Measurements from ENCODE around the gene ANKRD49.
A peak's percentile ranks its signal among the peaks of the same experiment; 100 is the strongest.

Gene ANKRD49

DNA sequence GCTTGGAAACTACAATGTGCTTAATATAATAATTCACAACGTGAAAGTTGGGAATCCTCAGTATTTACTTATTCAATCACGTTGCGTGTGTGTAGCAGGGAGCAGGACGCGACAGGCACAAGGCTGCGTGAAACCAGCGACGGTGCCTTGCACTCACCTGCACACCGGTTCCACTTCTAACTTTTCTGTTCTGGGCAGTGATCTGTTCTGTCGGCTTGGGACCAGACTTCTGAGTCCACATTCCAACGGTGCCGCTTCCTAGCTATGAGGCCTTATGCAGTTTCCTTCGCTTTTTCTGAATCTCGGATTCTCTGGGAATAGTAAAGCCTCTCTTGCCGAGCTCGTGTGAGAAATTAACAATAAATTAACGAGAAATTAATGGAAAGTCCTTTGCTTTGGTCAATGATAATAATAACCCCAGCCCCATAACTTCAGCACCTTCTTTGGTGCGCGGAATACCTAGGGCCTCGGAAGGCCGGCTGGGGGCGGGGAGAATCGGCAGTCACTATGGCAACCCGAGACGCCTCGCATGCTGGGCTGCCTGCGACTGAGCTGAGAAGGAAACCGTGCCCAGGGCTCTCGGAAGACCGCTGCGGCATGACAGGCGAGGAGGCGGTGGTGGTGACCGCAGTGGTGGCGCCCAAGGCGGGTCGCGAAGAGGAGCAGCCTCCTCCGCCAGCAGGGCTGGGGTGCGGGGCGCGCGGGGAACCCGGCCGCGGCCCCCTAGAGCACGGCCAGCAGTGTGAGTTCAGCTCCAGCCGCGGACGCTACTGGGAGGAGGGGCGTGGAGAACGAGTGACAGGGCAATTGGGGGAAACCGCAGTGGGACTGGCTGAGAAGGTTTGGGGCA, 18.4 kb downstream of the ANKRD49 start, which contains the start of gene C11orf97:
TSS of gene C11orf97 (plus strand) at position 530 of the 850 bp plus-strand sequence. CDS start at position 598, 68 bp downstream.
- DNase-seq: peak; percentile 53 to 65

DNA sequence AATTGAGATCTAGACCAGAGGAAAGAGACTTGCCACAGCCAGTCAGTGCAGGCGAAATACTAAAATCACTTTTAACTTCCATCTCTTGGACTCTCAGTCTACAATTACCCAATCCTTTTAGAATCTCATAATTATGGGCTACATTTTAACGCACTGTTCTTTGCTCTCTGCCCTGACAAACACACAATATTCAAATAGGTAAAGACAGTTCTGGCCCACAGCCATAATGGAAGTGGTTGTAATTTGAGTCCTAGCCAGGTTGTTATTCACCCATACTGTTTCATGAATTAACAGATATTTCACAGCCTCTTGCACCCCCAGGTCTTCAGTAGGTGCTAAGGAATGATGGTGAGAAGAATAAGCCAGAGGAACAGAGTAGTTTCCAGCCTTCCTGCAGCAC, 19.3 kb downstream of the ANKRD49 start:
- DNase-seq: no peak

DNA sequence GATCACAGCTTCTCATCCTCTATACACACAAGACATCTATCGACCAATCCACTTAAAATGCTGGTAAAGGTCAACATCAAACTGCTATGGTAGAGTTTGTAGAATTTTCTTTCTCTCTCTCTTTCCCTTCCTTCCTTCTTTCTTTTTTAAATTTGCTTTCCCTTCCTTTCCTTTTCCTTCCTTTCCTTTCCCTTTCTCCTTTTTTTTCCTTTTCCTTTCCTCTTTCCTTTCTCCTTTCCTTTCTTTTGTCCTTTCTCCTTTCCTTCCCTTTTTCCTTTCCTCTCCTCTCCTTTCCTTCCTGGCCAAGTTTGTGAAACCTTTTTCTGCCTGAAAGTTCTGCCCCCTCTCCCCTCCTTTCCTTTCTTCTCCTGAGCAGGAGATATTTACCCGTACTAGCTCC, 21.6 kb downstream of the ANKRD49 start:
- DNase-seq: no peak

DNA sequence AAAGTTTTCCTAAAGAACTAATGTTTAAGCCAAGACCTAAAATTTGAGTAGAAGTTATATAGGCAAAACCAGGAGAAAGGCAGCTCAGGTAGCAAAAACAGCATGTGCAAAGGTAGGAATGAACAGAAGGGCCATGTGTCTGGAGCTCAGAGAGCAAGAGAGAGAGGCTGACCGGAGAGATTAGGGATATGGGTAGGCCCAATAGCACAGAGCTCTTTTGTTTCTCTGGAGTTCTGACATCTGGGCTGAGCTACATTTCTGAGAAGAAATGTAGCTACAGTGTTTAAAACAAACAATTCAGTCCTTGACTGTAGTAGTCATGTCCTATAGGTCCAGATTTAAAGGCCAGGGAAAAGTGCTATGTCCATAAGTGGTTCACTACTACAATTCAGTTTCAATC, 22.9 kb downstream of the ANKRD49 start:
- no peak for DNase-seq

DNA sequence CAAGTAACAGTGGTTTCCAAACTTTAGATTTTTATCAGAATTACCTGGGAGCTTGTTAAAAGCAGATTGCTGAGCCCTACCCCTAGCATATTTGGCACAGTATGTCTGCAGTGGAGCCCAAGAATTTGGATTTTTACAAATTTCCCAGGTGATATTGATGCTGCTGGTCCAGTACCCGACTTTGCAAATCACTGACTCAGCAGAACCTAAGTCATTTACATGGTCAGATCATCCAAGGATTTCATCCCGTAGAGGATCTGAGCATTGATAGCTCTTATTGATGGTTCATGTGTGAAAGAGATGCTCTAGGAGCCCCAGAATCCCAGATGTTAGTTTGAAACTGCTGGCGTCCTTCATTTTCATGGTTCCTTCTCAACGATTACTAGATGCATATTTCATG, 24.5 kb downstream of the ANKRD49 start:
- no peak for DNase-seq

GRCh38 chr11:94519478-94520084, 25.8 kb downstream of the ANKRD49 start:
- DNase-seq: no peak

- DNase-seq: no peak
These were observed 27.9 kb downstream of the ANKRD49 start for GRCh38 chr11:94521684-94522083.

DNA sequence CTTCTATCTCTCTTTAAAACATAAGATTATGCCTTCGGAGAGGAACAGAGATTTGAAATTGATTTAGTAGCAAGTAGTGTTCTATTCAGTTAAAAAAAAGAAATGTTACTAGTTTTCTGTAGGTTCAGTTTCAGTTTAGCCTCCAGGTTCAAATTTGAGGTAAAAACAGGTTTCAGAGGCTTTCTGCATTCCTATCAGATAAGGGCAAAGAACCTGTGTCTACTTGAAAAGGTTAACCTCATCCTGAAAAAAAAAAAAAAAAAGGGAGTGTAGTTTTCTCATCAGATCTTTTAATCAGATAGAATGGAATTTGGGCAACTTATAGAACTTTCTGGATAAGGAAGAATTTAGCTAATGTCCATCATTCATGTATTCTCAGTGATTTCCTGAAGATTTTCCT, 30.6 kb downstream of the ANKRD49 start:
- DNase-seq: no peak

GRCh38 chr11:94525546-94526324, 32.0 kb downstream of the ANKRD49 start:
- no peak for DNase-seq

DNA sequence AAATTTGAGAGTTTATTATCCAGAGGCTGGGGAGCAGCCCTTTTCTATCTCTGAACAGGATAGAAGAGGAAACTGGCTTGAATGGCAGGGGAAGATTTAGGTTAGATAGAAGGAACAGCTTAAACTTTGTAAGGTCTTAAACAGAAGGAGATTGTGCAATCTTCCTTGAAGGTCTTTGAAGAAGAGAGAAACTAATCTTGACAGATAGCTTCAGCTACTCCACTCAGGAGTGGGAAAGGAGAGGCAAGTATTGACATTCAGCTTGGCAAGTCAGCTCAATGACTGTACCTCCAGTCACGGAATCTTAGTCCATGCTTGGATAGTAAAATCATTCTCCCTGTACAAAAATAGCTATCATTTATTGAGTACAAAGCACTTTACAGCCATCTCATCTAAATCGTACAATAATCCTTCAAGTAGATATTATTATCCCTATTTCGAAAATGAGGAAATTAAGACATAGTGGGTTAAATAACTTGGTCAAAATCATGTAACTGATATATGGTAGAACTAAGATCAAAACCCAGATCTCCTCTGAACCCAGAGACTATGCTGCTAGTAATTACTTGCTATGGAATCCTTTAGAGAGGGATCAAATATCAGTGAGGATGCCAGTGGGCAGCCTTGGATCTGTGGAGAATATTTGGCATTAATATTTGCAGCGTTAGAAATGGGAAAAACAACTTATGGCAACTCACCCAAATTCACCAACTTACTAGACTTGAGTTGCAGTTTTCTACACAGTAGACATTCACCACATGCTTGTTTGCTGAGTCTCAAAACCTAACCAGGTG, 33.1 kb downstream of the ANKRD49 start:
- DNase-seq: no peak

DNA sequence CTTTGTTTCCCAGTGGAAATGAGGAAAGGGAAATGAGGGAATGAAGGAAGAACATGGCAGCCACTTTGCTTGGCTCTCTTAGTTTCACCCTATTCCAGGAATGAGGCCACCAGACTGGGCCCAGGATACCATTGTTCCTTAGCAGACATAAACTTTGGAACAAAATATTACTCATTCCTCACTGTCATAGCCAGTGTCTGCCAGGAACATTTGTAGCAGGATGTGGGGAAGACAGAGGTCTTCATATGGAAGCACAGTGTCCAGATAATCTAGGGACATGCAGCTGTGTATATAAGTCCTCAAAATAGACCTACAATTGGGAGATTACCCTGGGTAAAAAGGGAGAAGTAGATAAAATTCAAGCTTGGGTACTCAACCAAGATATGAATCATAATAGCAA, 34.8 kb downstream of the ANKRD49 start:
- DNase-seq: no peak

DNA sequence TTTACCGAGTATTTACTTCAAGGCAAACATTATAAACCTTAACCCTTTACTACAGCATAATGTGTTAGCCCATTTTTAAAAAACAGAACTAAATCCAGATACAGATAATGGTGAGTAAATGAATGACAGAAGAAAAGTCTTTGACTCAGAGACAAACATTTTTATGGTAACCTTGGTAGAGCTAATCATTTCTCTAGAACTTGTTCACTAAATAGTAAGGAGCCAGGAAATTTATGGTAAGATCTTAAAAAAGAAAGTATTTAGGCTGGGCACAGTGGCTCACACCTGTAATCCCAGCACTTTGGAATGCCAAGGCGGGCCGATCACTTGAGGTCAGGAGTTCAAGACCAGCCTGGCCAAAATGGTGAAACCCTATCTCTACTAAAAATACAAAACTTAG, 38.4 kb downstream of the ANKRD49 start:
- no peak for DNase-seq

- DNase-seq: no peak
These were observed 39.4 kb downstream of the ANKRD49 start for GRCh38 chr11:94533206-94533605.

GRCh38 chr11:94533696-94534630, 40.2 kb downstream of the ANKRD49 start:
- DNase-seq: no peak

GRCh38 chr11:94536386-94536785, 42.6 kb downstream of the ANKRD49 start:
- DNase-seq: no peak

DNA sequence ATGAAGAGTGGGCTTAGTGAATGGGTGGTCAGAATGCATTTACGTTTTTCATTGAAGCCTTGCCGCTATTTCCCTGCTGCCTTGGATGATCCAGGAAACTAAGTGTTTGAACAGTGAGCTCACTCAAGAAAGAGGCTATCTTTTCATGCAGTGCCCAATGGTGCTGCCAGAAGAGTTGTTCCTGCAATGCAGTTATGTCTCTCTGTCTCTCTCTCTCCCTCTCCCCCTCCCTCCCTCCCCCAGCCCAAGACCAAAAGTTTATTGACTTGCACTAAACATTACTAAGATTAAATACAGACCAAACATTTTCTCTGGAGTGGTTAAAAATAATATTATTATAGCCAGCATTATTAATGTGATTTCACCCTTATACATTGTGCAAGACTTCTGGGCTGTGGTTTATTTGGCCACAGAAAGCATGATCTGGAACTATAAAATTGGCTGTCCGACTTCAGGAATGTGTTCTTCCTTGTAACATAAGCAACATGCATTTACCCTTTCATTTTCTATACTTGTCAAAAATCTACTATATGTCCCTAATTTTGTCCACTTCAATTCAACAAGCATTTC, 43.3 kb downstream of the ANKRD49 start:
- no peak for DNase-seq

- DNase-seq: no peak
These were observed 45.6 kb downstream of the ANKRD49 start for GRCh38 chr11:94539420-94539819.

GRCh38 chr11:94543695-94544645, 50.2 kb downstream of the ANKRD49 start, which contains the start of gene FUT4:
Gene FUT4, plus strand, starts transcription at chr11:94543921. Its CDS starts 213 bp downstream, at chr11:94544134.
- DNase-seq: peak; percentile 78 to 82

GRCh38 chr11:94544646-94545263, 51.0 kb downstream of the ANKRD49 start:
- DNase-seq: no peak
